Activated CD4-positive, alpha-beta memory T cell treated with anti-CD3 and anti-CD28 coated beads for 36 hours (primary cell): ENCODE data around the gene C19orf67. TPM values are rescaled to one million over a fixed set of nuclear protein-coding genes. Genes with fewer than 3 reads are reported as not detected.
A peak's percentile ranks its signal among the peaks of the same experiment; 100 is the strongest.
"Not testable (repeated sequence)": the region's sequence is repeated elsewhere in the genome, so short reads cannot be mapped to it uniquely, and the experiment has no call there.

ENCODE experiments used
- CTCF ChIA-PET: fragments of 350-600 bp; sonication (Branson Sonifier 250); formaldehyde crosslinking; loops from one replicate; lab custom pipeline; 2021; ENCODE audit warnings: antibody characterized with exemption, inconsistent platforms; lab: Charles Lee
- POLR2A ChIA-PET: fragments of 350-600 bp; sonication (Branson Sonifier 250); formaldehyde crosslinking; loops from one replicate; lab custom pipeline; 2021; ENCODE audit warnings: antibody characterized with exemption; lab: Charles Lee
- DNase-seq: peaks from one replicate; pipeline ENCODE4 v3.0.0-alpha.2; 2020
- H3K27ac Mint-ChIP-seq: one replicate; pipeline ENCODE4 v1.8.0; 2021; ENCODE audit warnings: mixed read lengths
- H3K27me3 Mint-ChIP-seq: one replicate; pipeline ENCODE4 v1.8.0; 2021; ENCODE audit warnings: mixed read lengths
- H3K36me3 Mint-ChIP-seq: one replicate; pipeline ENCODE4 v1.8.0; 2021; ENCODE audit warnings: mixed read lengths
- H3K4me1 Mint-ChIP-seq: one replicate; pipeline ENCODE4 v1.8.0; 2021; ENCODE audit warnings: low read depth, mixed read lengths
- H3K4me3 Mint-ChIP-seq: one replicate; pipeline ENCODE4 v1.8.0; 2021; ENCODE audit warnings: mild to moderate bottlenecking, mixed read lengths
- H3K9me3 Mint-ChIP-seq: one replicate; pipeline ENCODE4 v1.8.0; 2021; ENCODE audit warnings: mixed read lengths
- intact Hi-C: fragments of 100-400 bp; cut with micrococcal nuclease; formaldehyde crosslinking; loops from one replicate; pipeline ENCODE4 v1.15.1; 2023
- total RNA-seq, 2 experiments: library from RNA; stranded (reverse); gene quantifications; one replicate each; pipeline ENCODE4 v1.2.3, GENCODE V29; 2021

C19orf67 gene
- total RNA-seq, 2 experiments from 2014 or later = not detected

GRCh38 chr19:14035159-14035558 lies 50.4 kb downstream of the C19orf67 start:
- ChIA-PET CTCF (interaction anchor here (1.1 to 2.0 kb wide), 3 partner anchors 13 to 37 kb away, joined by 3 to 6 read pairs (median 4); partner anchors contain the start of gene MISP3), POLR2A (interaction anchor here (0.6 kb wide), 1 partner anchor 35 kb away, joined by 3 read pairs; no protein-coding TSS in a partner anchor)
- DNase-seq, H3K27ac Mint-ChIP-seq, H3K9me3 Mint-ChIP-seq, H3K4me3 Mint-ChIP-seq, H3K27me3 Mint-ChIP-seq, intact Hi-C loops: not testable (repeated sequence)
- Mint-ChIP-seq H3K36me3 (peaks cover 27% of the 10 kb centered on the region), H3K4me1 (peaks cover 27% of the 10 kb centered on the region)

DNA sequence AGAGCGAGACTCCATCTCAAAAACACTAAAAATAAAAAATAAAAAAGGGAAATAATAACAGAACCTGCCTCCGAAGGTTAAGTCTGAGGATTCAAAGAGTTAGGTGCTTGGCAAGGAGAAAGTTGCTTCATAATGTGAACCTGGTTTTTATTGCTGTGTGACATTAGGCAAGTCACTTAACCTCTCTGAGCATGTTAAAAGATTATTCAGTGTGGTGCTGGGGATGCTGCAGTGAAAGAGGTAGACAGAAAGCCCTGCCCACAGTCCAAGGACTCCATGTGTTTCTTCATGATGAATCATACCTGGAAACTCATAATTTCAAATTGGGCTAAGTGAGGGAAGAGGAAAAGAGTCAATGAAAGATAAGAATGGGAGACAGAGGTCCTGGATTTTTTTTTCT lies 51.6 kb downstream of the C19orf67 start:
- DNase-seq = no peak
- H3K4me1 Mint-ChIP-seq = peaks cover 24% of the 10 kb centered on the region
- ChIA-PET CTCF (interaction anchor here (1.0 to 1.9 kb wide), 2 partner anchors 8 to 38 kb away, joined by 3 to 7 read pairs; partner anchors contain the start of gene MISP3), POLR2A (no interaction called here)
- H3K9me3 Mint-ChIP-seq = no peaks in the 10 kb centered on the region
- H3K36me3 Mint-ChIP-seq = peaks cover 17% of the 10 kb centered on the region
- intact Hi-C loops = loop anchor here (5.0 kb wide), 2 partner anchors 82 to 152 kb away; partner anchors contain the start of gene DCAF15
- peak overlapping the region; percentile 6 for H3K4me3 Mint-ChIP-seq
- H3K27me3 Mint-ChIP-seq = no peaks in the 10 kb centered on the region
- H3K27ac Mint-ChIP-seq = peak overlapping the region; percentile 30

DNA sequence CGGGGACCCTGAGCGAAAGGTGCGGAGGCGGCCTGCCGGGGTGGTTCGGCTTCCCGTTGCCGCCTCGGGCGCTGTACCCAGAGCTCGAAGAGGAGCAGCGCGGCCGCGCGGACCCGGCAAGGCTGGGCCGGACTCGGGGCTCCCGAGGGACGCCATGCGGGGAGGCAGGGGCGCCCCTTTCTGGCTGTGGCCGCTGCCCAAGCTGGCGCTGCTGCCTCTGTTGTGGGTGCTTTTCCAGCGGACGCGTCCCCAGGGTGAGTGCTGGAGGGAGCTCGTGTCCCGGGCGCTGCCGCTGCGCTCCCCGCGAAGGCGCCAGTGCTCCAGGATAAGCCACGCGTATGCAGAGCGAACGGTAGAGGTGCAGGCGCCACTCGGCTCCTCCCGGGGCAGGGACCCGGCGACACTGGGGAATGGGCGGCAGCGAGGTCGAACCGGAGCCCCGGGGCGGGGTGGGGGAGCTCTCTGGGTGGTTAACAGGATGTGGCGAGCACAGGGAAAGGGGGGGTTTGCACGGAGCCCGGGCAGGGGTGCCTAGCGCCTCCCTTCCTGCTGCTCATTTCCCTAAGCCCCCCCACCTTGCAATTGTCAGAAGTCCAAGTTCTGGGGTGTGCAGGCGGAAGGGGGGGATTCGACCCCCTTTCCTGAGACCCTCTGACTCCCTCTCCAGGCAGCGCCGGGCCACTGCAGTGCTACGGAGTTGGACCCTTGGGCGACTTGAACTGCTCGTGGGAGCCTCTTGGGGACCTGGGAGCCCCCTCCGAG lies 53.7 kb downstream of the C19orf67 start, which contains the start of gene IL27RA:
TSS of gene IL27RA (plus strand) at position 44 of the 762 bp plus-strand sequence. CDS start at position 155, 111 bp downstream.
- ChIA-PET POLR2A (interaction anchor here (0.9 to 1.8 kb wide), 15 partner anchors 10 to 151 kb away, joined by 3 to 15 read pairs (median 5); partner anchors contain the start of genes DCAF15 and RFX1), CTCF (interaction anchor here (0.6 to 2.1 kb wide), 25 partner anchors 10 to 193 kb away, joined by 3 to 14 read pairs (median 5); partner anchors contain the start of genes DCAF15, MISP3 and RFX1)
- H3K4me3 Mint-ChIP-seq = peak within 1 kb of the TSS; percentile 93
- peak within 1 kb of the TSS; percentile 91 for H3K27ac Mint-ChIP-seq
- H3K4me1 Mint-ChIP-seq = peaks cover 21% of the 10 kb centered on the region
- no peaks in the 10 kb centered on the region for H3K9me3 Mint-ChIP-seq
- H3K36me3 Mint-ChIP-seq = peaks cover 9% of the 10 kb centered on the region
- peak; percentile 86 for DNase-seq
- intact Hi-C loops = loop anchor here (1.0 to 5.0 kb wide), 3 partner anchors 46 to 150 kb away; partner anchors contain the start of gene DCAF15
- H3K27me3 Mint-ChIP-seq = no peaks in the 10 kb centered on the region

Other genes starting within 250 kb of the C19orf67 start
- 1 to 10 TPM; 1.1 to 2.7 TPM for gene NANOS3, start 208.6 kb downstream of the C19orf67 start, total RNA-seq
- 1 to 10 TPM; 7.7 to 9.0 TPM for gene BRME1, start 179.7 kb downstream of the C19orf67 start, total RNA-seq
- gene CC2D1A, start 179.6 kb downstream of the C19orf67 start, total RNA-seq = 10 to 100 TPM; 25.8 to 31.0 TPM
- gene PODNL1, start 147.4 kb downstream of the C19orf67 start, total RNA-seq = under 1 TPM; 0.34 to 0.50 TPM
- gene DCAF15, start 133.3 kb downstream of the C19orf67 start, total RNA-seq = 10 to 100 TPM; 67.0 to 72.0 TPM
- 10 to 100 TPM; 14.4 to 15.2 TPM for gene RFX1, start 79.5 kb downstream of the C19orf67 start, total RNA-seq
- gene RLN3, start 57.6 kb downstream of the C19orf67 start, total RNA-seq = not detected
- 10 to 100 TPM; 61.9 to 62.0 TPM for gene IL27RA, start 54.0 kb downstream of the C19orf67 start, total RNA-seq
- not detected for gene PALM3, start 23.7 kb downstream of the C19orf67 start, total RNA-seq
- 1 to 10 TPM; 2.4 to 2.5 TPM for gene MISP3, start 13.0 kb downstream of the C19orf67 start, total RNA-seq
- 10 to 100 TPM; 74.5 to 77.6 TPM for gene SAMD1, start 5.0 kb upstream of the C19orf67 start, total RNA-seq
- gene PRKACA, start 32.0 kb upstream of the C19orf67 start, total RNA-seq = 10 to 100 TPM; 64.3 to 65.6 TPM
- 10 to 100 TPM; 67.7 to 70.8 TPM for gene ASF1B, start 50.8 kb upstream of the C19orf67 start, total RNA-seq
- gene ADGRL1, start 120.4 kb upstream of the C19orf67 start, total RNA-seq = 10 to 100 TPM in 1 of 2 experiments, 1 to 10 TPM in 1; 8.4 to 10.9 TPM